Endothelial cell of umbilical vein (primary cell): ENCODE data around the gene ANKS1A. TPM values are rescaled to one million over a fixed set of nuclear protein-coding genes. Genes with fewer than 3 reads are reported as not detected.

Source experiments
- BruUV-seq: library from RNA; stranded (reverse); fragments of 400-500 nt; replicated peaks from 2 replicates; lab custom pipeline; 2021; lab: Mats Ljungman, UMichigan
- CTCF ChIA-PET: fragments of 300-600, 350-600 bp; sonication (Branson Sonifier 250); formaldehyde crosslinking; loops from one replicate; lab custom pipeline; 2021; ENCODE audit warnings: antibody characterized with exemption, inconsistent platforms; lab: Charles Lee
- POLR2A ChIA-PET: fragments of 300-600, 350-600 bp; sonication (Branson Sonifier 250); formaldehyde crosslinking; loops from one replicate; lab custom pipeline; 2021; ENCODE audit warnings: antibody characterized with exemption, inconsistent platforms; lab: Charles Lee
- DNase-seq: peaks from one replicate; pipeline ENCODE4 v3.0.0-alpha.2; 2011; ENCODE audit warnings: low read depth, low spot score
- FAIRE-seq: peaks from 2 replicates; lab custom pipeline; 2011; peaks lifted over from hg19 to GRCh38; lab: Jason Lieb, UNC
- H2AFZ ChIP-seq: 2 replicates; pipeline ENCODE4 v1.6.0; 2012; ENCODE audit warnings: low read depth, low read length, control low read depth, inconsistent platforms
- H3K27ac ChIP-seq: 2 replicates; pipeline ENCODE4 v1.5.1; 2011; ENCODE audit warnings: low read depth, mild to moderate bottlenecking, control low read depth, low read length, moderate library complexity; ENCODE audit not compliant: insufficient read depth
- H3K27me3 ChIP-seq, 2 experiments: 2 replicates each; pipeline versions ENCODE4 v1.6.0 to v1.6.1; 2011; ENCODE audit warnings: low read length in 2 of 2, mixed read lengths in 1 of 2; ENCODE audit not compliant: control insufficient read depth in 2 of 2, insufficient read depth in 2 of 2
- H3K36me3 ChIP-seq, 2 experiments: 2 replicates in 1 of 2; 3 replicates in 1 of 2; pipeline ENCODE4 v1.5.1; 2011; ENCODE audit warnings: low read length in 2 of 2, mild to moderate bottlenecking in 1 of 2, moderate library complexity in 1 of 2; ENCODE audit not compliant: control insufficient read depth in 2 of 2, insufficient read depth in 2 of 2; ENCODE audit errors: extremely low read depth in 1 of 2
- H3K4me1 ChIP-seq: 3 replicates; pipeline ENCODE4 v1.5.1; 2011; ENCODE audit warnings: mild to moderate bottlenecking, low read length; ENCODE audit not compliant: control insufficient read depth, insufficient read depth; ENCODE audit errors: extremely low read depth
- H3K4me2 ChIP-seq: 2 replicates; pipeline ENCODE4 v1.6.1; 2011; ENCODE audit warnings: low read length, control low read depth, mixed read lengths; ENCODE audit not compliant: insufficient read depth
- H3K4me3 ChIP-seq, 3 experiments: fragments of 200-600 bp in 1 of 3; sonication (generic), shearing (Covaris generic) in 1 of 3; replicated peaks in 1 of 3; 2 replicates each; pipeline ENCODE4 v1.5.1; 2011 to 2016; ENCODE audit warnings: control low read depth in 3 of 3, low read length in 3 of 3, mild to moderate bottlenecking in 2 of 3, inconsistent platforms in 1 of 3, low read depth in 1 of 3, moderate library complexity in 1 of 3; ENCODE audit not compliant: insufficient read depth in 1 of 3
- H3K79me2 ChIP-seq: 2 replicates; pipeline ENCODE4 v1.6.0; 2012; ENCODE audit warnings: low read length, inconsistent platforms; ENCODE audit not compliant: control insufficient read depth, insufficient read depth
- H3K9ac ChIP-seq: replicated peaks from 2 replicates; pipeline ENCODE3; 2011; ENCODE audit warnings: low read length, control low read depth; ENCODE audit not compliant: insufficient read depth; ENCODE audit errors: extremely low read depth
- H3K9me1 ChIP-seq: replicated peaks from 3 replicates; pipeline ENCODE4 v1.6.0; 2011; ENCODE audit warnings: mild to moderate bottlenecking, low read length; ENCODE audit not compliant: control insufficient read depth, insufficient read depth; ENCODE audit errors: extremely low read depth
- H3K9me3 ChIP-seq: replicated peaks from 2 replicates; pipeline ENCODE4 v1.5.1; 2012; ENCODE audit warnings: low read length, inconsistent platforms; ENCODE audit not compliant: control insufficient read depth, insufficient read depth
- H4K20me1 ChIP-seq: replicated peaks from 2 replicates; pipeline ENCODE3; 2011; ENCODE audit warnings: mild to moderate bottlenecking, low read length; ENCODE audit not compliant: control insufficient read depth, insufficient read depth; ENCODE audit errors: extremely low read depth
- EZH2 ChIP-seq: IDR thresholded peaks from 2 replicates; pipeline ENCODE4 v1.6.1; 2012; ENCODE audit warnings: borderline replicate concordance, low read depth, mild to moderate bottlenecking, moderate library complexity, low read length, inconsistent platforms; ENCODE audit not compliant: severe bottlenecking
- JUN ChIP-seq: IDR thresholded peaks from 2 replicates; pipeline ENCODE4 v1.6.1; 2011; ENCODE audit warnings: borderline replicate concordance, low read depth; ENCODE audit not compliant: insufficient read length, insufficient read depth
- MYC ChIP-seq: IDR thresholded peaks from one replicate; pipeline ENCODE4 v1.6.1; 2011; ENCODE audit warnings: mild to moderate bottlenecking, low read depth, low read length
- POLR2A ChIP-seq: IDR thresholded peaks from 2 replicates; pipeline ENCODE4 v1.6.1; 2012; ENCODE audit warnings: low read depth, mild to moderate bottlenecking, control low read depth, low read length
- dilution Hi-C: fragments of 300-500 bp; cut with MboI; formaldehyde crosslinking; loops from one replicate; pipeline ENCODE4 v1.15.0; 2019; ENCODE audit warnings: low sequenced_read_pairs; ENCODE audit not compliant: extremely low pct_ligation_motif_present
- intact Hi-C: fragments of 100-400 bp; cut with micrococcal nuclease; formaldehyde crosslinking; loops from one replicate; pipeline ENCODE4 v1.10.0; 2022
- polyA plus RNA-seq, 4 experiments: library from polyadenylated mRNA; depleted of rRNA in 3 of 4; stranded (reverse) in 3 of 4; unstranded in 1 of 4; fragments of >200 nt; gene quantifications; 2 replicates each; pipeline versions ENCODE4 v1.2.1 to v1.2.3, GENCODE V29; 2011 to 2012; ENCODE audit warnings: missing spikeins in 1 of 4
- total RNA-seq: library from RNA; stranded (reverse); gene quantifications from 2 replicates; pipeline ENCODE4 v1.2.3, GENCODE V29; 2021

Gene ANKS1A
- total and polyA plus RNA-seq, 2 donors (not counting 3 experiments of a cell fraction or from before 2014, with no cell fraction given): 8.9 to 26.1 TPM

DNA sequence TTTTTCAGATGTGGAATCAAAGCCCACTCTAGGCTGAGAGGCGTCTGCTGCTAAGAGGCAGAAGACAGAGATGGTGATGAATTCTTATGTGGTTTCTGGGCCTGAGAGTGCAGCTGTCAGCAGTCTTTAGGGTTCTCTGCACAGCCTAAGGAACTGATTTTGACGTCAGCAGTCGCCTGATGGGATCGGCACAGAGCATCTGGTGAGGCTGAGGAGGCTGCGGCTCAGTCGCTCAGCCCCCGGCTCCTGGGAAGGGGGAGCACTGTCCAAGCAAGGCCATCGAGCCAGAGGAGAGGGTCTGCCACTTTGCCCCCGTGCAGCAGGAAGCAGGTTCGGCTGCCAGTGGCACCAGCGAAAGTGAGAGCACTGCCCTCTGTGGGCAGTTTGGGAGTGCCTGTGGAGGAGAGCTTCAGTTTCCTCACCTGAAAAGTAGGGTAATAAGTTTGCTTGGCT lies 159.6 kb downstream of the ANKS1A start:
- Histone ChIP-seq H3K27ac (no peak overlapping the region), H3K4me1 (peaks cover 51% of the 10 kb centered on the region), H2AFZ (no peak overlapping the region), H3K27me3 (no peaks in the 10 kb centered on the region), H3K9me1 (no peaks in the 10 kb centered on the region), H3K4me3 (no peak overlapping the region), H3K79me2 (no peaks in the 10 kb centered on the region), H3K36me3 (no peaks in the 10 kb centered on the region), H3K9me3 (no peaks in the 10 kb centered on the region), H3K4me2 (no peak overlapping the region), H3K9ac (no peak overlapping the region), H4K20me1 (no peaks in the 10 kb centered on the region)
- intact Hi-C loops: no loop called here
- no TSS peak for BruUV-seq
- DNase-seq (no peak), FAIRE-seq (no peak)
- dilution Hi-C loops: no loop called here
- TF ChIP-seq POLR2A (no peak), EZH2 (no peak), JUN (no peak)
- POLR2A ChIA-PET: no interaction called here
- CTCF ChIA-PET: interaction anchor here (1.0 to 2.3 kb wide), 5 partner anchors 20 to 91 kb away, joined by 3 to 9 read pairs (median 7); no protein-coding TSS in a partner anchor

DNA sequence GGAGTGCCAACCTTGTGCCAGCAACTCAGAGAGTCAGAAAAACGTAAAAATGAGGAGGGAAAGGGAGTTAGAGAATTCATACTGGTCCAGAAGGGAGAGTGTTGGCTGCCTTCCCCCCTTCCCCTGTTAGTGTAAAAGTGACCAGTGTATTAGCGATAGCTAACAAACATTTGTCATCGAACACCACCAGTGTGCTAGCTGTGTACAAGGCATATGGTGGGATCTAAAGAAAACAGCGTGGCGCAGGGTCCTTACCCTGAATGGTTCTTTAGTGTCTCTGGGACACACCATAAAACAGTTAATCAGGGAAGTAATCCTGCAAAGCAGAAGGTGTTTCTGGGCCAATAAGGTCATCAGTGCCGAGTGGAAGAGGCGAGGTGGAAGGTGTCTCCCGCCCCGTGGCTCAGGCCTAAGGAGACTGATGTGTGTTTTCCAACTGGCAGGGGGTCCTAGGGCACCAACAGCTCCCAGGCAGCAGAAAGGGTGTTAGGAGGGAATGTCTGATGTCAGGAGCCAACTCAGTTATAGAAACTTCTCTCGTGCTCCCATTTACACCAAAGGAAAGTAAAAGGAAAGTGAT lies 160.2 kb downstream of the ANKS1A start:
- POLR2A ChIA-PET: no interaction called here
- Histone ChIP-seq H2AFZ (no peak overlapping the region), H3K9me3 (no peaks in the 10 kb centered on the region), H3K9ac (no peak overlapping the region), H3K4me1 (peaks cover 45% of the 10 kb centered on the region), H3K79me2 (no peaks in the 10 kb centered on the region), H3K9me1 (no peaks in the 10 kb centered on the region), H3K4me3 (no peak overlapping the region), H3K27me3 (no peaks in the 10 kb centered on the region), H4K20me1 (no peaks in the 10 kb centered on the region), H3K36me3 (peaks cover 0 to 4% of the 10 kb centered on the region in 2 experiments), H3K4me2 (no peak overlapping the region), H3K27ac (no peak overlapping the region)
- FAIRE-seq (no peak), DNase-seq (no peak)
- dilution Hi-C loops: no loop called here
- CTCF ChIA-PET: interaction anchor here (1.0 to 3.9 kb wide), 6 partner anchors 20 to 91 kb away, joined by 3 to 19 read pairs (median 8); no protein-coding TSS in a partner anchor
- intact Hi-C loops: no loop called here
- BruUV-seq: no TSS peak
- no peak for TF ChIP-seq MYC
